ENCODE data around the gene ZNF672.
"Not testable (repeated sequence)": the region's sequence is repeated elsewhere in the genome, so short reads cannot be mapped to it uniquely, and the experiment has no call there.

The ZNF672 gene

DNA sequence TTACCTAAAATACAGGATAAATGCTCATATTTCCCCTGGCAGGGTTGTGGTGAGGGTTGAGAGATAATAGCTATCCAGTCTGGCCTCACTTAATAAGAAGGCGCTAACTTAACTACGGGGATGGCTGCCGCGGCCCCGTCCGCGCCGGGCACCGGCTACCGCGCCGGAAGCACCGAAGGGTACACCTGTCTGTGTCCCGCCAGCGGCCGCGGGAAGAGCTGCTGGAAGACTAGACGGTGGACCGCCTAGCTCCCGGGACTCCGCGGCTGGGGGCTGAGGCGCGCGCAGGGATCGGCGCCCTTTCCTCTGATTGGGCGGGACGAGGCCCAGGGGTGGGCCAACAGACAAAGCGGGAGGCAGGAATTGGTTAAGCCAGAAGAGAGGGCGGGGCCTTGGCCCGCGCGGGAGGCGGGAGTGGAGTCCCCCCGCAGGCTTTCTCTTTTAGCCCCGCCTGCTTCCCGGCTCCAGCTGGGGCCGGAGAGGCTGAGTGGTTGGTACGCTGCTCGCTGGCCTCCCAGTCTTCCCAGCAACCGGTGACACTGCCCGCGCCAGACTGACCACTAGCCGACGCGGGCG lies at the start of gene ZNF672:
ZNF672 (plus strand) TSS at position 444 of the 576 bp plus-strand sequence. CDS start 9,051 bp downstream, outside the sequence.
- DNase-seq = peak; percentile 94 to 96

DNA sequence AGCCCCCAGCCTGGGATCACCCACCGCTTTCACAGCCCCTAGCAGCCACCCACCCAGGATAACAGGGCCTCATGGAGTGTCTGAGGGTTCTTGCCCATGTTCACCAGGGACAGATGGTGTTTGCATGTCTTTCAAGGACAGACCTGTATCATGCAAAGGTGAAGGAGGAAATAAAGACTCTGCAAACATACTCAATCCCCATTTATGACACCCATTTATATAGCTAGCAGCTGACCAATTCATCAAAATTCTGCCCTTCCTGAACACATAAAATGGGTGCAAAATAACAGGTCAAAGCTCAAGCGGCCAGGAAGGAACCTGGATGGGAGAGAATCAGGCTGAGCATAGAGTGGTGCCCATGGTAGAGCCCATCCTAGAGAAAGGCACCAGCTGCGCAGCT lies 49.7 kb upstream of the ZNF672 start:
- DNase-seq = no peak

DNA sequence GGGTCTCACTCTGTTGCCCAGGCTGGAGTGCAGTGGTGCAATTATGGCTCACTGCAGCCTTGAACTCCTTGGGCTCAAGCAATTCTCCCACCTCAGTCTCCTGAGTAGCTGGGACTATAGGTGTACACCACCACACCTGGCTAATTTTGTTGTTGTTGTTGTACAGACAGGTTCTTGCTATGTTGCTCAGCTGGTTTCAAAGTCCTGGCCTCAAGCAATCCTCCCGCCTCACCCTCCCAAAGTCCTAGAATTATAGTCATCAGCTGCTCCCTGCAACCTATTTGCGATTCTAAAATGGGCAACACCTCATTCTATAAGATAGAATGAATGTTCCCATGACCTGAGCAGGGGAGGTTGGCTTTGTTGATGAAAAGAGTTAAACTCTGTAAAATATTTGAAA lies 48.7 kb upstream of the ZNF672 start:
- DNase-seq = not testable (repeated sequence)

- DNase-seq = no peak
These were observed 47.6 kb upstream of the ZNF672 start for GRCh38 chr1:248790456-248790855.

DNA sequence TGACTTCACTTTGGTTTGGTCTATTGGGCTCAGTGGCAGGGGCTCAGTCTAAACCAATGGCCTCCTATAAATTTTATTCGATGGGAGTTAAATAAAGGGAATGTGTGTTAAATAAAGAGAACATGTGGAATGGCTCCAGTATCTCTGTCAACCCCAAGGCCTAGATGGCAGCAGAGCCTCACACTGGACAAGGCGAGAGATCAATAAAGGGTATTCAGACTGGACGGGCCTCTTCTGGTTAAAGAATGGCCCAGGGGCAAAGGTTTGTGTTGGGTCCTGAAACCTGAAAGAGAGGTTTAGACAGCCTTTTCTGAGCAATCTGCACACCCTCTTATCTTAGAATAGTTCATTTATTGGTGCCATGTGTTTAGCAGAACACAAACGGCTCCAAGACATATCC lies 47.0 kb upstream of the ZNF672 start:
- DNase-seq = no peak

DNA sequence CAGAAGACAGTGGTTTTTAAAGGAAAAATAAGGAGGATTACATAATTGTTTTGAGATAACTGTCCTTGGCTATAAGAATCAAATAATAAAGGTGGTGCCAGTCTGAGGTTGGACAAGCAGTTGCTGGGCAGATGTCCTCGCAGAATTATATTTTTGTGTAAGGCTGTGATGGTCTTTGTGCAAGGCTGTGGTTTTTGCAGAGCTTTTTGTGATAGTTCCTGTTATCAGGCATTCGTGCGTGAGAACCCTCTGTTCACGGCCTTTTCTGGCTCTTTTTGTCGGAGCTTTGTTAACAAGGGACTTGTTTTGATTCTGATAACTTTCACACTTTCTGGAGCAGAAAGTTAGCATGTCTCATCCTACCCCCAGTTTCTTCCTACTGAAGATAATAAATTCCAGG lies 45.7 kb upstream of the ZNF672 start:
- no peak for DNase-seq

DNA sequence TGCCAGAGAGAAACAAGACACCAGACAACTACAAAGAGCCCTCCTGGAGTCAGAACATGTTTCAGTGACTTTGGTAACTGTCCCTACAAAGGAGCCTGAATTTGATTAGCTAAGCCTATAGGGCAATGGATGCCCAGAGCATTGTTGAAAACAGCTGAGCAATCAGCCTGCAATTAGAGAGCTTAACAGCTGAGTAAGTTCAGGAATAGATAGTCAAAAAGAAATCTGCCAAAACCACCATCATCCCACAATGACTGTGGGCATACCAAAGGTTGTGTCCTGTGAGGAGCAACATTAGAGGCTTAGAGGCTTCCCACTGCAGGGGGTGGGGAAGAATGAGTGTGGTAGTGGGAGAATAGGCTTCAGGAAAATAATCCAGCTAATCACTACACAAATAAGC lies 44.4 kb upstream of the ZNF672 start:
- no peak for DNase-seq

- DNase-seq = not testable (repeated sequence)
These were observed 43.4 kb upstream of the ZNF672 start for GRCh38 chr1:248794663-248795062.

GRCh38 chr1:248798791-248799190 lies 39.2 kb upstream of the ZNF672 start:
- DNase-seq = no peak

- no peak for DNase-seq
These were observed 37.6 kb upstream of the ZNF672 start for GRCh38 chr1:248800459-248800858.

DNA sequence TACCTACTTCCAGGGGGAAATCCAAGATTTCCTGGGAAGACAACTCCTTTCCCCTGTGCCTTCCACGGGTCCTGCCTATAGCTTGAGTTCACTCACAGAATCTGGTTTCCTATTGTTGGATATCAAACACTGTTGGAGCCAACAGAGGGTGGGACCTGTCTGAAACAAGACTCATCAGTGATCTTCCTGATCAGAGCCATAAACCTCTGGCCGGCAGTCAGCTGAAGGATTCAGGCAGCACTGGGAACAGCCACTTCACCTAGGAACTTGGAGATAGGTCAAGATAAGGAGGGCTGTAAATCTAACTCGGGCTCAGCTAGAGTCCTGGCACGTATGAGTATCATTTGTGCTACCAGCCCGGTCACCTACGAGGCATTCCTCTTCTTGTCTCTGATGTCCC lies 35.6 kb upstream of the ZNF672 start:
- no peak for DNase-seq

DNA sequence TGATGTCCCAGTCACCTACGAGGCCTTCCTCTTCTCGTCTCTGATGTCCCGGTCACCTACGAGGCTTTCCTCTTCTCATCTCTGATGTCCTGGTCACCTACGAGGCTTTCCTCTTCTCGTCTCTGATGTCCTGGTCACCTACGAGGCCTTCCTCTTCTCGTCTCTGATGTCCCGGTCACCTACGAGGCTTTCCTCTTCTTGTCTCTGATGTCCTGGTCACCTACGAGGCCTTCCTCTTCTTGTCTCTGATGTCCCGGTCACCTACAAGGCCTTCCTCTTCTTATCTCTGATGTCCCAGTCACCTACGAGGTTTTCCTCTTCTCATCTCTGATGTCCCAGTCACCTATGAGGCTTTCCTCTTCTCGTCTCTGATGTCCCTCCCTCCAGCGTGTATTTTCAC lies 34.5 kb upstream of the ZNF672 start:
- DNase-seq = not testable (repeated sequence)

DNA sequence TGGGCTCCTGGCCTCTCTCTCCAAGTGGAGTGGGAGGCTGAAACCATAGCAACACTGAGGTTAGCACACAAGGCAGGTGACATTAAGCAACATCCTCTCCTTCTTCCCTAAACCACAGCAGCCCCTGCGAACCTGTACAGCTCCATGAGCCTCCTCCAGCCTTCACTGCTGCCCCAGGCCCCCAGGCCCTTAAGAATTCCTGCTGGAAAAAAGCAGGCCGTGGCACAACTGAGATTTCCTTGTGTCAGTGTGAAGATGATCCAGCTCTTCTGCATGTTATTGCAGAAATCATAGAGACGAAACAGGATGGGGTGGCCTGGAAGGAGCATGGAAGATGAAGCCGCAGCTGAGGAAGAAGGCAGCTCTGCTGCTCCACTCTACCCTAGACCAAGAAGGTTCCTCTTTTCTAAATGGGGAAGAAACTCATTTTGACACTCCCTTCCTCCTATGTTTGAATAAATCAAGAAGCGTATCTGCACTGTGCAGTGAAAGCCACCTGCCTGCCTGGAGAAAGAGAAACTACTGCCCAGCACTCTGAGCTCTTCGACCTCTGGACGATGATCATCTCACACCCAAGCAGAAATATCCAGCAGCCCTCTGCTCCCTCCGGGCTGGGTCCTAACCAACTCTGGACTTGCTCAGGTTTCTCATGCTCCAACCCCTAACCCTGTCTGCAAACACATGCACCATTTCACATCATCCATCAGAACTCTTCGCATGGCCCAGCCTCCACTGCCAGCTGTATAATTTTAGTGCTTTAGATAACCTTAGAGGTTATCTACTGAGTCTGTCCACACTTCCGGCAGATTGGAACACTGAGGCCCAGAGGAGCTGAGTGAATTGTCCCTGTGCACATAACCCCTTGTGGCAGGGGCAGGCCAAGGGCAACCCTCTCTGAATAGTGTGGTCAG lies 33.0 kb upstream of the ZNF672 start:
- no peak for DNase-seq

- no peak for DNase-seq
These were observed 32.1 kb upstream of the ZNF672 start for GRCh38 chr1:248805876-248806275.

DNA sequence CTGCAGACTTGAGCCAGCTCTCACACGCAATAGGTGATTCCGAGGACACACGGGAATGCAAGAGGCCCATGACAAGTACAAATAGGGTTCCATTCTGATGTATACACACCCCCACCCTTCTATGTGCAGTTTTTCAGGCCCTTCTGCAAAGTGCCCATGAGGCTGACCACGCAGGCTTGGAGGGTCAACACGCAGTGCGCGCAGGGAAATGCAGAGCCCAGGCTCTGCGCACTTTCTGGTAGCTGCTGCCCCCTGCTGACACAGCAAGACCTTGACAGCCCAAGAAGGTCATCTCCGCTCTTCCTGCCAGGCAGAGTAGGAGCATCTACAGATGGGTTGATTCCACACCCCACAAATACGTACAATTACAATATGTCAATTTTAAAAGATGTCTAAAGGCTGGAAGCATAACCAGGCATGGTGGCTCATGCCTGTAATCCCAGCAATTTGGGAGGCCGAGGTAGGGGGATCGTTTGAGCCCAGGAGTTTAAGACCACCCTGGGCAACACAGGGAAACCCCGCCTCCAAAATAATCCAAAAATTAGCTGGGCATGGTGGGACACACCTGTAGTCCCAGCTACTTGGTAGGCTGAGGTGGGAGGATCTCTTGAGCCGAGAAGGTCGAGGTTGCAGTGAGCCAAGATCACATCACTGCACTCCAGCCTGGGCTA lies 30.8 kb upstream of the ZNF672 start:
- DNase-seq = peak; percentile 61 to 69

- DNase-seq = no peak
These were observed 29.1 kb upstream of the ZNF672 start for GRCh38 chr1:248808876-248809275.

GRCh38 chr1:248810000-248810726 lies 27.9 kb upstream of the ZNF672 start:
- DNase-seq = no peak

- DNase-seq = no peak
These were observed 27.1 kb upstream of the ZNF672 start for GRCh38 chr1:248810727-248811513.

DNA sequence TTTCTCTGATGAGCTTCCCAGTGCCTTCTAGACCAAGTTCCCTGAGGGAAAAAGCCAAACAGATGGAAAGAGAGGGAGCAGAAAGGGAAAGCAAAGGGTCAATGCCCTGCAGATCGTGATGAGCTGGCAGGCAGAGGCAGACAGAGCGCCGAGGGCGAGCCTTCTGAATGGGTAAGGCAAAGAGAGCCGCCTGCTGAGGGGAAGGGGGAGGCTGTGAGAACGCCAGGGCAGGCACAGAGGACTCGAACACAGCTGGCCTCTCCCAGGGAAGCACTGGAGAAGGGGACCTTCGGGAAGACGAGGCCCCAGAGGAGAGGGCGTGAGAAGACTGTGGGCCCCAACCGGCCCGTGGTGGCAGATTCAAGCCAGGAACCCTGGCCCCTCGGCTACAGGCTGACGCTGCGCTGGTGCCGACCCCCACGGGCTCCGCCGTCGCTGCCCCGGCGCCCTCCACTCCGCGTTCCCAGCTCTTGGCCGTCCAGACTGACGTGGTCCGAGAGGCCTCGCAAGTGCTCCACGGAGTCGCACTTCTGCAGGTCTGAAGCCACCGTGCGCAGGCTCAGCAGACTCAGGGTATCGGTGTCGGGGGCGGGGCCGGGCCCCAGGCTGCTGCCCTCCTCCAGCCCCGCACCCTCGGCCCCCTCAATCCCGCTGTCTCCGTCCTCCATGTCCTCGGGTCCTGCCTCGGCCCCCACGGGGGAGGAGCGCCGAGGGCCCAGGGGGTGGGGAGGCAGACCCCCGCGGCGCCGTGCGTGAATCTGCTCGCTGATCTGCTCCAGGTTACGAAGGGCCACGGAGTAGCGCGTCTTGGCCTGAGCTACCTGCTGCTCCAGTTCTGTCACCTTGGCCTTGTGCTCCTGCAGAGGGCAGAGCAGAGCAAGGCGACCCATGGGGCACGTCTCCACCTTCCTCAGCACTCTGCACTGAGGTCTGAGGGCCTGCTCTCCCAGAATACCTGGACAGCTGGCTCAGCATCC lies 26.2 kb upstream of the ZNF672 start:
- DNase-seq = no peak

GRCh38 chr1:248812736-248813425 lies 25.1 kb upstream of the ZNF672 start:
- no peak for DNase-seq
